Measurements from ENCODE around the gene IL4I1. TPM values are rescaled to one million over a fixed set of nuclear protein-coding genes. Genes with fewer than 3 reads are reported as not detected.

IL4I1 gene
- total and polyA plus RNA-seq, 2 of the 4 experiments (the other 2 are of a cell fraction) = 0.31 to 0.36 TPM

GRCh38 chr19:49889687-49890348, 6.9 kb downstream of the IL4I1 start (continued):
- TF ChIP-seq, protein P1, sequence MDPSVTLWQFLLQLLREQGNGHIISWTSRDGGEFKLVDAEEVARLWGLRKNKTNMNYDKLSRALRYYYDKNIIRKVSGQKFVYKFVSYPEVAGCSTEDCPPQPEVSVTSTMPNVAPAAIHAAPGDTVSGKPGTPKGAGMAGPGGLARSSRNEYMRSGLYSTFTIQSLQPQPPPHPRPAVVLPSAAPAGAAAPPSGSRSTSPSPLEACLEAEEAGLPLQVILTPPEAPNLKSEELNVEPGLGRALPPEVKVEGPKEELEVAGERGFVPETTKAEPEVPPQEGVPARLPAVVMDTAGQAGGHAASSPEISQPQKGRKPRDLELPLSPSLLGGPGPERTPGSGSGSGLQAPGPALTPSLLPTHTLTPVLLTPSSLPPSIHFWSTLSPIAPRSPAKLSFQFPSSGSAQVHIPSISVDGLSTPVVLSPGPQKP (IDR thresholded peaks at IDR 0.05; ENCODE audit: borderline replicate concordance, low read depth, low read length) = no peak
- TF ChIP-seq, protein P2, sequence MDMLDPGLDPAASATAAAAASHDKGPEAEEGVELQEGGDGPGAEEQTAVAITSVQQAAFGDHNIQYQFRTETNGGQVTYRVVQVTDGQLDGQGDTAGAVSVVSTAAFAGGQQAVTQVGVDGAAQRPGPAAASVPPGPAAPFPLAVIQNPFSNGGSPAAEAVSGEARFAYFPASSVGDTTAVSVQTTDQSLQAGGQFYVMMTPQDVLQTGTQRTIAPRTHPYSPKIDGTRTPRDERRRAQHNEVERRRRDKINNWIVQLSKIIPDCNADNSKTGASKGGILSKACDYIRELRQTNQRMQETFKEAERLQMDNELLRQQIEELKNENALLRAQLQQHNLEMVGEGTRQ (IDR thresholded peaks at IDR 0.05; ENCODE audit: low read depth, low read length) = peak; percentile 61; the same call in 1 of the 2 replicates
- TF ChIP-seq CHD1 (IDR thresholded peaks at IDR 0.05; ENCODE audit: low read depth, low read length) = no peak
- TF ChIP-seq SMC3 (IDR thresholded peaks at IDR 0.05; ENCODE audit: low read depth, low read length) = peak; percentile 35
- TF ChIP-seq RFX5 (IDR thresholded peaks at IDR 0.05; ENCODE audit: low read depth, low read length) = no peak
